GM12878 (cell line): Measurements from ENCODE around the gene ELMO3. TPM values are rescaled to one million over a fixed set of nuclear protein-coding genes. Genes with fewer than 3 reads are reported as not detected.

ENCODE experiments used
- BRCA1 ChIP-seq: IDR thresholded peaks from 2 replicates; pipeline ENCODE4 v1.6.1; 2011; ENCODE audit warnings: low read depth, low read length, improper control_type of control experiment
- CEBPZ ChIP-seq: fragments of 150-350 bp; IDR thresholded peaks from 2 replicates; pipeline ENCODE4 v1.6.1; 2016; ENCODE audit warnings: low read depth, low read length
- MYC ChIP-seq: IDR thresholded peaks from 2 replicates; pipeline ENCODE4 v1.6.1; 2011; ENCODE audit warnings: mild to moderate bottlenecking, low read length, moderate library complexity, inconsistent platforms; ENCODE audit not compliant: insufficient read depth, insufficient replicate concordance, insufficient read length, severe bottlenecking
- SKIL ChIP-seq: fragments of 450-650 bp; IDR thresholded peaks from 2 replicates; pipeline ENCODE4 v1.6.1; 2017; ENCODE audit warnings: mild to moderate bottlenecking, low read depth, inconsistent platforms; ENCODE audit not compliant: poor library complexity, severe bottlenecking
- polyA plus RNA-seq, 11 experiments: library from polyadenylated mRNA; depleted of rRNA in 4 of 11; unstranded in 6 of 11; stranded (reverse) in 5 of 11; fragments of >200 nt; fragmentation: Nextera tagmentation in 4 of 11; fragmentation: Illumina TruSeq in 1 of 11; extraction: Ambion mirVana in 4 of 11; extraction: Trizol in 1 of 11; gene quantifications; 1 replicate in 1 of 11; 2 replicates in 10 of 11; pipeline versions ENCODE4 v1.2.1 to v1.2.3, GENCODE V29; 2011 to 2016; ENCODE audit warnings: inconsistent platforms in 2 of 11, missing spikeins in 2 of 11, low read depth in 1 of 11
- total RNA-seq, 4 experiments: library from RNA; depleted of rRNA in 3 of 4; stranded (reverse); fragments of >200 nt in 3 of 4; fragmentation: Illumina TruSeq in 1 of 4; extraction: Trizol in 1 of 4; gene quantifications; 2 replicates each; pipeline versions ENCODE4 v1.2.1 to v1.2.3, GENCODE V29; 2013 to 2021
- TF ChIP-seq, protein P1 (sequence below): fragments of 150-350 bp; IDR thresholded peaks from 2 replicates; pipeline ENCODE4 v1.6.1; 2014; ENCODE audit warnings: mild to moderate bottlenecking, low read depth, low read length

The ELMO3 gene
- total and polyA plus RNA-seq, 10 of the 15 experiments (the other 5 are each of a cell fraction or from before 2014, with no cell fraction given) = 0.05 to 4.7 (median 0.96) TPM; not detected in 1

DNA sequence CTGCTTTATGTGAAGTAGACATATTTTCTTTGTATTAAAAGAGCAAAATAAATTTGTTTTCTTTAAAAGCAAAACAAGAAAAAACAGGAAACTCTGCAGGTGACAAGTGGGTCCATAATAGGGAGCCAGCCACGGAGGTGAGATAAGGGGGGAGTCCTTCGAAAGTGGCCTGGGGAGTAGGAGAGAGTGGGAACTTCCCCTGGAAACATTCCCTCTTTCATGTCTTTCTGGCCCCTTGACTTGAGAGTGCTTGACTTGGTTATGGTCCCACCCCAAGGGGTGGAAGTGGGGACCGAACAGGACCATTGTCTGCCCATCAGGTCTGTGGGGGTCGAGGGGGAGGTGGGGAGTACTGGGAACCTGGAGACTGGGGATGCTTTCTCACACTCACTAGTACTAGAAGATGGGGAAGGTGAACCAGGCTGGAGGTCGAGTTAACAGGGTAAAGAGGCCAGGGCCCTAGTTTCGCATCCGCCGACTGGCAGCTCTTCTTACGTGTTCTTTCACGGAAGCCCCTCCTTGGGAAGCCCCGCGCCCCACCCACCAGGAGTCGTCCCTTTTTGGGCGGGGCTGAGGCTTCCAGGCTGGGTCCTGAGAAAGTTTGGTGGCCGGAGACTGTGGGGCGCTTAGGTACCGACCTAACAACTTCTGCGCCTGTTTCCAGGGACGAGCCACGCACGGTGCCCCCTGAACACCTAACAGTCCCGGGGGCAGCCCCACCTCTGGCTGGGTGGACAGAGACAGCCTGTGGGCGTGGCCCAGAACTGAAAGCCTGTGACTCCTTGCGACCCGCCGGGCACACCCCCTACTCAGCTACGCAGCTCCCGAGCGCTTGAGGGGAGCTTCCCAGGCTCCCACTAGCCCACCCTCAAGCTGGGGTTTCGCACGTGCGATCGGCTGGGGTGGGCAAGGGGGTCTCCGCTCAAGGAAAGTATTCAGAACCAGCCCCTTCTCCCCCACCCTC lies 40.0 kb upstream of the ELMO3 start (continued):
- TF ChIP-seq SKIL (no peak), BRCA1 (no peak), MYC (no peak), CEBPZ (no peak)
- TF ChIP-seq, protein P1, sequence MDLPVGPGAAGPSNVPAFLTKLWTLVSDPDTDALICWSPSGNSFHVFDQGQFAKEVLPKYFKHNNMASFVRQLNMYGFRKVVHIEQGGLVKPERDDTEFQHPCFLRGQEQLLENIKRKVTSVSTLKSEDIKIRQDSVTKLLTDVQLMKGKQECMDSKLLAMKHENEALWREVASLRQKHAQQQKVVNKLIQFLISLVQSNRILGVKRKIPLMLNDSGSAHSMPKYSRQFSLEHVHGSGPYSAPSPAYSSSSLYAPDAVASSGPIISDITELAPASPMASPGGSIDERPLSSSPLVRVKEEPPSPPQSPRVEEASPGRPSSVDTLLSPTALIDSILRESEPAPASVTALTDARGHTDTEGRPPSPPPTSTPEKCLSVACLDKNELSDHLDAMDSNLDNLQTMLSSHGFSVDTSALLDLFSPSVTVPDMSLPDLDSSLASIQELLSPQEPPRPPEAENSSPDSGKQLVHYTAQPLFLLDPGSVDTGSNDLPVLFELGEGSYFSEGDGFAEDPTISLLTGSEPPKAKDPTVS = no peak
